Activated CD4-positive, alpha-beta T cell treated with anti-CD3 and anti-CD28 coated beads for 48 hours (primary cell): ENCODE data around the gene SCN4A.
A peak's percentile ranks its signal among the peaks of the same experiment; 100 is the strongest.
"Not testable (repeated sequence)": the region's sequence is repeated elsewhere in the genome, so short reads cannot be mapped to it uniquely, and the experiment has no call there.

Experiments
- DNase-seq: peaks from one replicate; pipeline ENCODE4 v3.0.0-alpha.2; 2020

SCN4A gene

GRCh38 chr17:63911041-63911635, 61.6 kb downstream of the SCN4A start, which contains the start of gene CSHL1:
Gene CSHL1 (minus strand): TSS chr17:63911258. CDS start chr17:63911196, 62 bp downstream.
- no peak for DNase-seq

- DNase-seq: no peak
Measured at GRCh38 chr17:63910096-63910495, 62.6 kb downstream of the SCN4A start.

GRCh38 chr17:63909586-63909985, 63.1 kb downstream of the SCN4A start:
- not testable (repeated sequence) for DNase-seq

- DNase-seq: peak; percentile 53
Measured at GRCh38 chr17:63907161-63907778, 65.4 kb downstream of the SCN4A start.

- not testable (repeated sequence) for DNase-seq
Measured at GRCh38 chr17:63904796-63905195, 67.9 kb downstream of the SCN4A start.

GRCh38 chr17:63903787-63904201, 68.9 kb downstream of the SCN4A start:
- DNase-seq: not testable (repeated sequence)

GRCh38 chr17:63901971-63902370, 70.7 kb downstream of the SCN4A start:
- not testable (repeated sequence) for DNase-seq

- DNase-seq: peak; percentile 46
Measured at GRCh38 chr17:63898899-63899798, 73.6 kb downstream of the SCN4A start.

GRCh38 chr17:63896524-63897354, 76.0 kb downstream of the SCN4A start, which contains the start of gene CSH1:
Gene CSH1 (minus strand): TSS chr17:63896574. CDS start chr17:63896511, 63 bp downstream.
- not testable (repeated sequence) for DNase-seq

- DNase-seq: not testable (repeated sequence)
Measured at GRCh38 chr17:63894821-63895220, 77.9 kb downstream of the SCN4A start.

- not testable (repeated sequence) for DNase-seq
Measured at GRCh38 chr17:63894021-63894420, 78.7 kb downstream of the SCN4A start.

- not testable (repeated sequence) for DNase-seq
Measured at GRCh38 chr17:63892316-63893037, 80.2 kb downstream of the SCN4A start.

GRCh38 chr17:63889026-63889848, 83.5 kb downstream of the SCN4A start:
- not testable (repeated sequence) for DNase-seq
